HL-60/S4 treated with retinoic acid at 250 ng/mL for 4 days and 3 days (cell line): Measurements from ENCODE around the gene UBE2E2.

Source experiments
- in situ Hi-C: fragments of 300-500 bp; cut with MboI; formaldehyde crosslinking; loops from 2 replicates; pipeline ENCODE4 v1.7.0; 2022; ENCODE audit warnings: low sequenced_read_pairs

The UBE2E2 gene

DNA sequence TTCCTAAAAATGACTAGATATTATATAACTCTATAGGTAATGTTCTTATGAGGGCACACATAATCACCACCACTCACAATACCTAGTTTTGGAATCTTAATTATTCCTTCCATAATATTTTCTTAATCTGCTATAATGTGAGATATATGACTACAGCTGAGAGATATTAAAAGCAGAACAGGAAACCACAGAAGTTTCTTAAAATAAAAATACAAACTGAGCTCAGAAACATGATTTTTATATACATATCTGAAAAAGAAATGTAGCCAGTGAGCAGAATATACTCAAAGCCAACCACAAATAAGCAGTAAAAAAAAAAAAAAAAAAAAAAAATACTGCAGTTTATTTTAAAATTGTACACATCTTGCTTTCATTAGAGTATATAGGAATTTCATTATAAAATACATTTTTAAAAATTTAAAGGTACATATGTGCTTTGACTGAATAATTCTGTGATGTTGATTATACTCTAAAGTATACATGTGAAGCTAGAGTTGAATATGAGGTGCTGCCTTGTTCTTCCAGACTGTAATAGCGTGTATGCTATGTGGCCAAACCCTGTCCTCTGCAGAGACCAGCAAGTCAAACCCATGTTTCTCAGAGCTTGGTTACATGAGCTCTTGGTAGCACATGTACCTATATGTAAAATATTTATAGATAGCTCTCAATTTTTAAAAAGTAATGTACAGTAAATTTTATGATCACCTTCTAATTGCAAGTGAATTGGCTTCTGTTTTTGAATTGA is 175.0 kb downstream of the UBE2E2 start:
- in situ Hi-C loops: no loop called here

DNA sequence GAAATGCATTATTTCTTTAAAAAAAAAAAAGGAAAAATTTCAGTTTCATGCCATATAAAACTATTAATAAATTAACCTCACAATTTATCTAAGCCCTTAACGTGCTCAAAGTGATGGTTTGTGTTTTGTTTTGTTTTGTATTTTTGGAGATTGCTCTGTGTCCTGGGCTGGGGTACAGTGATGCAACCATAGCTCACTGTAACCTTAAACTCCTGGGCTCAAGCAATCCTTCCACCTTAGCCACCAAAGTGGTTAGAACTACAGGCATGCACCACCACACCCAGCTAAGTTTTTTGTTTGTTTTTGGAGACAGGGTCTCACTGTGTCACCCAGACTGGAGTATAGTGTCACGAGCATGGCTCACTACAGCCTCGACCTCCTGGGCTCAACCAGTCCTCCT is 180.7 kb downstream of the UBE2E2 start:
- in situ Hi-C loops: no loop called here

DNA sequence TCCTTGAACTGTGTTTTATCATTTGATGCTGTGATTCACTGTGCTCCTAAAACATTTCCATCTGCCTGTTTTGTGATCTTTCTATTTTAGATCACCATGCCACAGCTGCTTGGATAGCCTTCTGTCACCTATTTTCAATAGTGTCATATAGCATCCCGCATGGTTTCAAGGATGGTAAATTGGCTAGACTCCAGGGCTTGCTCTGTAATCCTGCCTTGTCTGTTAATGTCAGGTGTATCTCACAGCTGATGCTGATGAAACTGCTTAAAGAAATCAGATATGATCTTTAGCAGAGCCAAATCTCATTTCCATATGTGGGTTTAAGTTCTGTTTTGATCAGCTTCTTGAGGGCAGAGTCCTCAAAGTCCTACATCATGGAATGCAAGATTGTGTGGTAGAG is 182.2 kb downstream of the UBE2E2 start:
- in situ Hi-C loops: no loop called here

DNA sequence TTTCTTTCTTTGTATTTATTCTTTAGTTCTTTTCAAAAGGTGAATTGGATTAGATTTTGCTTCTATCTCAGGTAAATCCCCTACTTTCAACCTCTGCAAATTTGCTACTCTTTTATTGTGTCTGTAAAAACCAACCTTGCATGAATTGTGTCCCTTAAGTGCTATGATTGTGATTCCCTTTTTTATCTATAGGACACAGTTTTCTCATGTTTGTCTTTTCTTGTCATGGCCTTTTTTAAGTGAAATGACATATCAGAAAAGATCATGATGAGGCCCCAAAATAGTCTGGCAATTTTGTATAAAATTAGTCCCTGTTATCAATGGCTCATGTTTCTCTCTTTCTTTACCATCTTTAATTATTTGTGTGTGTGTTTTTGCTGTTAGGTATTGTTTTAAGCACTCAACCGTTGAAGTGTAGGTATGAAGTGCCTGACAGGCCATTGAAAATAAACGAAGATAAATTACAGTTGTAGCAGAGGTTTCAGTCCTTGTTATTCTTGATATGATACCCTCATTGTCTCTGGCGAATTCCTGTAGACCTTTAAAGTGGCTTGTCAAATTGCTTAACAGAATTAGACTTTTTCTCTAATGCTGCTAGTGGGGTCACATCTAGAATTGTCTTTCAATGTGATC is 184.3 kb downstream of the UBE2E2 start:
- in situ Hi-C loops: no loop called here

DNA sequence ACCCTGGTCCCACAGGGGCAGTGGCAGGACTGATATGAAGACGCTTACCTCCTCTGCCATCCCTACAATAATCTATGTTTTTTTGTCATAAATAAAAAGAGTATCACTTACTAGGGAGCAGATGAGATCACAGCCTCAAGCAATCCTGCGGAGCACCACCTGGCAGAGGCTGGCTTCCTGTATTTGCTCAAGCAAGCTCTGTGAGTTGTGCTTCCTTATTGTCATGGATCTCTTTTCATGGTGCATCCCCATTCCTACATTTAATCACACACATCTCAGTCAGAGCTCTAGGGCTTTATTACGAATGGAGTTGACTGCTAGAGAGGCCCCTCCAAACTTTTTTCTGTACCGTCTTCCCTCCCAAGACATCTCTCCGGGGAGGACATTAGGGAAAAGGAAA is 186.0 kb downstream of the UBE2E2 start:
- in situ Hi-C loops: no loop called here

DNA sequence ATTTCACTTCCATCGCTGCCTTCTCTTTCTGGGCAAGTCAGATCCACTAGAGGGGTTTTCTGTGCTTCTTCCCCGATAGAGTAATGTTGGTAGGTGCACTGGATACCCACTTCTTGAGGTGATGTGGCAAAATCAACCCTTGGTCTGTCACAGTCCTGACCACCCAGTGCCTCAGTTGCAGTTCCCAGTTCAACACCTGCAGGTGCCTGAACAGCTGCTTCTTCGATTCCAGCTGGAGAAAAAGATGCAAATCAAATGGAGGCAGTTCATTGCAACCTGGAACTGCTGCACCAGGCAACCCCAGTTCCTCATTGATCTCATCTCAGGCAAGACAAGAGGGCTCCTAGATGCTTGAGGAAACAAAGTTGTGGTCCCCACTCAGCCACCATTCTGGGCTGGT is 186.6 kb downstream of the UBE2E2 start:
- in situ Hi-C loops: no loop called here

DNA sequence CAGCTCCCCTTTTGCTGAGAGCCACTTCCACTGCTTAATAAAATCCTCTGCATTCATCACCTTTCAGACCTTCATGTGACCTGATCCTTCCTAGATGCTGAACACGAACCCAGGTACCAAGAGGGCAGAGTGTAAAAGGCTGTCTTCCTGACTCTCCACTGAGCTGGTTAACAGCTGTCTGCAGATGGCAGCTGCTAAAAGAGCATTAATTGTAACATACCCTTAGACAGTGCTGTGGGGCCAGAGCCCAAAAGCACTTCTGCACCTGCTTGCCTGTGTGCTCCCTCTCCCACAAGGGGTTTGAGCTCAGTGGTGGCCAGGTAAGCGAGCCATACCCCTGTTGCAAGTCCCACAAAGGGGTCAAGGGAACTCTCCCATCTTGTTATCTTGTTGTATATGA is 187.3 kb downstream of the UBE2E2 start:
- in situ Hi-C loops: no loop called here

DNA sequence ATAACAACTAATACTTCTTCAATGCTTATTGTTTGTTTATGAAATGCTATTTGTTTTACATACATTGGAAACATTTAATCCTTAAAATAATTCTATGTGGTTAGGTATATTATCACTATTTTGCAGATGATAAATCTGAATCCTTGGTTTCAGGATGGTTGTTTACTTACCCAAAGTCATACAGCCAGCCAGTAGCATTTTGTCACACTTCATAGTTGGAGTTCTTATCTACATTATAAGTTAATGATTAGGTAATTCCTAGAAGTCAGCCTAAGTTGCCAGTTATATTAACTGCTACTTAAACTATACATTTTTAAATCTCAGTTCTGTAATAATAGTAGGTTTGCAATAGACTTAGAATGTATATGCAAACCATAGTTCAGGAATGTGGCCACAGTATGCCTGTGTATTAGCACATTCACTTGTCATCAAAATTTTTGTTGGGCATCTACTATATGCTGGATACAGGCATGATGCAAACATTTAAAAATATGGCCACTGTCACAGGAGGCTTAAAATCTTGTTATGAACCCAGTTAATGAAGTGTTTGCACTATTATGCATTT is 187.9 kb downstream of the UBE2E2 start:
- in situ Hi-C loops: no loop called here

DNA sequence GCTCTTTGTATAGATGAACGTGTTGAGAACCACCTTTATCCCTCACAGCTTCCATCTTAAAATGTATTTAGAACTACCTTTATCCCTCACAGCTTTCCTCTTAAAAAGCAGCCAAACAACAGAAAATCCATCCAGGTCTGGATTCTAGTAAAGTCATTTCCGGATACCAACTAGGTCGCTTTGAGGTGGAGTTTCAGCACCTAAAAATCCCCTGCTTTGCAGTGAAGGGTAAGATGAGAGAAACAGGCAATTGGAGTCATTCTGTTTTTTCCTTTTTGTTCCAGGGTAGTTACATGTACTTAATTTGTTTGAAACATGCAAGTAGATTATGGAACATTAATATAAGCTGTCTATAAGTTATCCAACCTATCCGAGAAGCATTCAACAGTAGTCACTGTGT is 192.0 kb downstream of the UBE2E2 start:
- in situ Hi-C loops: no loop called here

DNA sequence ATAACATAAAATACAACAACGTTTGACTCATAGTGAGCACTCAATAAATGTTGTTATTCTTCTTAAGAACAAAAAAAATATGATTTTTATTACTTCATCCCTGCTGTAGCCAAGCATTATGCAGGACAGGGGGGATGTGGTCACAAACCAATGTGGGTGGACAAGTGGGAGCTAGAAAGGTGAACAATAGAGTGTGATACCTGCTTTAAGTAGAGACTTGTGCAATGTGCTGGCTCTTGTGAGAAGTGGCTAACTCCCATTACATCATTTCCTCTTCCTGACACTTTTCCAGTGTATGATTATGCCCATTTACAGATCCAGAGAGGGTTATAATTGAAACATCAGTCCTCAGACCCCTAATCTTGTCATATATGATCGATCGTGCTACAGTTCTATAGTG is 193.6 kb downstream of the UBE2E2 start:
- in situ Hi-C loops: no loop called here

DNA sequence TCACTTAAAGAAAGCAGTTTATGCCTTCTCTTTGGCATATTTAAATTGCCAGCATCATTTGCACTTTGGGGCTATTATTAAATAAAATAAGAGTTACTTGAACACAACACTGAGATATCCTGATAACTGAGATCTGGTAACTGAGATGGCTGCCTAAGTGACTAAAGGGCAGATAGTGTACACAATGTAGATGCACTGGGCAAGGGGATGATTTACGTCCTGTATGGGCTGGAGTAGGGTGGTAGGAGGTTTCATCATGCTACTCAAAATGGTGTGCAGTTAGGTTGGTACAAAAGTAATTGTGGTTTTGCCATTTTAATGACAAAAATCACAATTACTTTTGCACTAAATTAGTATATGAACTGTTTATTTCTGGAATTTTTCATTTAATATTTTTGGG is 196.1 kb downstream of the UBE2E2 start:
- in situ Hi-C loops: no loop called here

DNA sequence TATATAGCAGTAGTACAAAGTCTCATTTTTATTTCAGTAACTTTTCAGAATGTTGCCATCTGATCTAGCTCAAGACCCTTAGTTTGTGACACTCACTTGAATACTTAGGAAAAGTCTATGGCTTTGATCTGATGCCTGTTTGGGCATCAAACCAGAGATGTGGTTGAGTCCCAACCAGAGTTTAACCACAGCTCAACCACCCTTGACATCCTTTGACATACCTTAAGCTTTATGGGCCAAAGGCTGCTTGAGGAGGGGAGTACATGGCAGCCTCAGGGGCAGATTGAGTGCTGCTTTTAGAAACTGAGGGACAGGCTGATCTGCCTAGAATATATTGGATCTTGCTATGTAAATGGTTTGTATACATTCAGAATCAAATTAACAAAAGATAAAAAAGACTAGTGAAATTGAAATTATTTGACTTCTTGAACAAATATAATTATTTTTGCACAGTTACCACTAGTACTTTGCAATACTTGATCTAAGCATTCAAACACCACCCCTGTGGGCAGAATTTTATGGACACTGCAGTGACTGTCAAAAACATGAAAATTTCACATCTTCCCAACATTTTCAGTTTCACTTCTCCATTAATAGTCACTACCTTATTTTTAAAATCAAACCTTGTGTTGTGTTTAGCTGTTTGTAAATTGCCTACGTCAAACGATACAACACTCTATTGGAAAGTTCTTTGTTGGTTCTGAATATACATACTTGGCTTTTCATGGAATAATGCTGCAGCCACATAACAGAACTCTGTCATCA is 199.8 kb downstream of the UBE2E2 start:
- in situ Hi-C loops: no loop called here

DNA sequence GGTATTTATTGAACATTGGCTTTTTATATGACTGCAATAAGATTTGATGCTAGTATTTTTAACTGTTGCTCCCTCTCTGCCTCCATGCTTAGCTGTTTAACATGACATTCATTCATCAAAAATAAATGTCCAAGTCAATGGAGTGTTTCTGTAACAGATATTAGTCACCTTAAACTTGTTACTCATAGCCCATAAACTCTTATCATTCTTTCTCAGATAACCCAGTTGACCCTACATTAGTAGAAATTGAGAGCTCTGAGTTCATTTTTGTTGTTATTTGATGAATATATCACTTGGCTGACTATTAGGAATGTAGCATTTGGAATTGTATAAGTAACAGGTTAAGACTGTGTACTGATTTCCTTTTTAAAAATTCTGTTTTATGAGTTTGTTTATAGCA is 201.1 kb downstream of the UBE2E2 start:
- in situ Hi-C loops: no loop called here

DNA sequence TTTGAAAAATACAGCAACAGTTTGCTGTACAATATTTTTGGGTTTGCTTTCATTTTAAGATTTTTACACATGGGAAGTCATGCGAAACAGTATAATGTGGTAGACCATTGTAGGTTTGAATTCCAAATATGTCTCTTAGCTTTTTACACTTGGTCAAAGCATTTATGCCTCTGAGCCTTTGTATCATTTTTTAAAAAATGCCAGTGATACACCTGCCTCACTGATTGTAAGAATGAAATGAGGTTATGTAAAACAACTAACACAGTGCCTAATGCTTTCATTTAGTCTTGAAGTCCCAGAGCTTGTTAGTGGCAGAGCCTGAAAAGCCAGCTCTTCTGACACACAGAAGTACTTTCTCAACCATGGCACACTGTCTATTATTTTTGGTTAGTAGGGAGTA is 202.0 kb downstream of the UBE2E2 start:
- in situ Hi-C loops: no loop called here

DNA sequence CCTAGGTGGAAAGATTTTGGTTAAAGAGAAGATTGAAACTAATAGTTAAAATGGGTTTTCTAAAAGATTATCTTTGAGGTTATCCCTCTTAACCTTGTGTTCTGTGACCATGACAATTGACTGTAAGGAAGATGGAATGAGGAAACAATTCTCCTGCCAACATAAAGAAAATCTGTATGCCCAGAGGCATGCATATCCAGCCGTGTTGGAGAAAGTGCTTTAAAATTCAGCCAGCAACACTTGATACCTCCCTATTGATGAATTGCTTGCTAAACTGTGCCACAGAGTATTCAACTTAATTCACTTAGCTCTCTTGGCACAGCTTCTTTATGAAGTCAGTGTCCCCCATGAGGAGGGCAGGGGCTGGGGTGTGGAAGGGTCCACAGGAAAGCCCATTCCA is 203.5 kb downstream of the UBE2E2 start:
- in situ Hi-C loops: no loop called here

DNA sequence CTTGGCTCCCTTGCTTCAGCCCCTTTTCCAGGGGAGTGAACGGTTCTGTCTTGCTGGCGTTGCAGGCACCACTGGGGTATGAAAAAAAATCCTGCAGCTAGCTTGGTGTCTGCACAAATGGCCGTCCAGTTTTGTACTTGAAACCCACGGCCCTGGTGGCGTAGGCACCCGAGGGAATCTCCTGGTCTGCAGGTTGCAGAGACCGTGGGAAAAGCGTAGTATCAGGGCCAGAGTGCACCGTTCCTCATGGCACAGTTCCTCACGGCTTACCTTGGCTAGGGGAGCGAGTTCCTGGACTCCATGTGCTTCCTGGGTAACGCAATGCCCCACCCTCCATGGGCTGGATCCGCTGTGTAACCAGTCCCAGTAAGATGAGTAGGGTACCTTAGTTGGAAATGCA is 214.9 kb downstream of the UBE2E2 start:
- in situ Hi-C loops: no loop called here

DNA sequence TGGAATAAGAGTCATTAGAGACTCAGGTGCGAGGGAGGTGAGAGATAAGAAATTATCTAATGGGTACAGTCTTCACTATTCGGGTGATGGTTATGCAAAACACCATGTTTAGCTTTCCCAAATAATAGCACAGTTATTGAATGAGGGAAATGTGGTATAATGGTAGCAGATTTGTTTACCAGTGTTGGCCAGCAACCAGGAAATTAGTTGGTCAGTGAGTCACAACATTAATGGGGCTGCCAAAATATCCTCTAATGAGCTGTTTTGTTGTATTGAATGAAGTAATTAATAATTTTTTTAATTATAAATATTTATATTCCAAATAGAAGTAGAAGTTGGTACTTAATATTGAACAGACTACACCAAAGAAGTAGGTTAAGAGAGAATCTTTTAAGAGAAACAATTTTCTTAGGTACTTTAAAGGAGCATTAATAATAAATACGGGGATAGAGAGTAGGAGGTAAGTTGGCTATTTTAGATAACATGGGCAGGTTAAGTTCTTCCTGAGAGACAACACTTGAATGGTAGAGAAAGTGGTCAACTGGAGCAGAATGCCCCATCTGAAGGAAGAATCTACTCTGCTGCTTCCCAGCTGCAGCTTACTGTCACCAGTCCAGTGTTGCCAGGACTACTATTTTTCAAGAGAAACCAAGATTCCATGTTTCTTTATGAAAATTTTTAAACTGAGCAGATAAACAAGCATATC is 218.8 kb downstream of the UBE2E2 start:
- in situ Hi-C loops: no loop called here

DNA sequence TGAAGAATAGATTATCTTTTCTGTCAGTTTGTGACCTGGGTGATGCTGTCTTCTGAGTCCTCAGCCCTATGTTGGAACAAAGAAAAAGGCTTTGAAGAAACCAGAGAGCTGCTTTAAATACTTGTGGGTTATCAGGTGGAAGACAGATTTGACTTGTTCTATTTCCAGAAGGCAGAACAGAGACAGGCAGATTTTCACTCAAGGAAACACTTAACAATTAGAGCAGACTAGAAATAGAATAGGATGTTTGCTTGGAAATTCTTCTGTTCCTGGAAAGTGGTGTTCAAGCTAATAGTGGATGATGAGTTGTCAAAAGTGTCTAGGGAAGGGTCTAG is 219.4 kb downstream of the UBE2E2 start:
- in situ Hi-C loops: no loop called here

DNA sequence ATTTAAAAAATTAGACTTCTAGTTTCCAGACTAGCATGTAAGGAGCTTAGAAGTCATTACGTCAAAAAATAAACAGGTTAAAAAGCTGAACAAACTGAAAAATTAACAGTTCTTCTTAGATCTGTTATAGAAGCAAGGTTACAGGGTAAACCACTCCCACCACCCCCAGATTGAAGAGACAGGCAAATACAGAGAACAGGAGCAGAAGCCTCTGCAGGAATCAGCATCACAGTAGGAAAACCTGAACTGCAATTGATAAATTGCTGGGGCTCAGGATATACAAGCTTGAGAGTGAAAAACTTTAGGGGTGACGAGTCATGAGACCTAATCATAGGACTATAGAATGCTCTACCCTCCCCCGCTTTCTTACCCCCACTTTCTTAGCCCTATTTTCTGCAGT is 222.3 kb downstream of the UBE2E2 start:
- in situ Hi-C loops: no loop called here

DNA sequence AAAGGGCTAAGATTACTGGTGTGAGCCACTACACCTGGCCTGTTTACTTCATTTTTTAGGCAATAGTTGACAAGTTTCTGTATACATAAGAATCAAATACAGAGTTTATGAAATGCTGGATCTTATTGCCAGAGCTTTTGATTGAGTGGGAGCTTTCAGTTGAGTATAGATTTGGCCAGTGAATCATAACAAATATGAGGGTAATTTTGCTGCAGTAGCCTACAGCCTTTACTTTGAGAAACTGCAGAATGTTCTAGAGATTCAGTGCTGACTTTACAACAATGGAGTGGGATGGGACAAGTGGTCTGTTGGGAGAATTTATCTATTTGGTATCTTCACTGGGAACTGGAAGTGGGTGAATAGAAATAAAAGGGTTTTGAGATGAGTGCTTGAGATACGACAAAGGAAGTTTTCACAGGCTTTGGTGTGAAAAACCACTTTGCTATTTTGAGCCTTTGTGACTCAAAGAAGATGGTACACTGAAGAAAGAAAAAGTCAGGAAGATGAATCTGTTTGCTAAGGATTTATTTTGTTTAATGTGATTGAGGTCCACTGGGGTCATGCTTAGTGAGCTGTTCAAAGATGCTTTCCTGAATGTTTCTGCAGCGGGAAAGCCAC is 227.8 kb downstream of the UBE2E2 start:
- in situ Hi-C loops: no loop called here

DNA sequence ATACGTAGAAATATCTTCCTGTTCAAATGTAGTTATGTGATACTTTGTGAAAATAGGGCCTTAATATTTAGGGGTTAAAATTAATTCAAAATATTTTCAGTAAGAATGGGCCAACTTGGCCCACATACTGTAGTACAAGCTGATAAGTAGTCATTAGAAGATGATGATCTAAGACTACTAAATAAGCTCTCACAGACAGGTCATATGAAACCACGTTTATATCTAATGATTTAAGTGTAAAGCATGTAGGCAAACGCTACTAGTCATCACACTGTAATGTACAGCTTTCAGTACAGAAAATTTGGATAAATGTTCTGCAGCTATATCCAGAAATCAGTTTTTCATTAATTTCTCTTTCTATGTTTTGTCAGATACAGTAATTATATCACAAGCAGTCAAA is 228.6 kb downstream of the UBE2E2 start:
- in situ Hi-C loops: no loop called here
